Esophagus squamous epithelium (tissue), 5 donors: ENCODE measurements around the gene ADD3. TPM values are rescaled to one million over a fixed set of nuclear protein-coding genes. Genes with fewer than 3 reads are reported as not detected.
A peak's percentile ranks its signal among the peaks of the same experiment; 100 is the strongest.
"Not testable (repeated sequence)": the region's sequence is repeated elsewhere in the genome, so short reads cannot be mapped to it uniquely, and the experiment has no call there.

Source experiments
- DNase-seq: peaks from one replicate; lab custom pipeline; 2025; lab: John Stamatoyannopoulos, UW
- H3K27ac ChIP-seq, 4 donors: fragments of 200-600 bp; sonication (generic); one replicate each; pipeline ENCODE4 v1.5.1; 2016 to 2019; ENCODE audit warnings: mild to moderate bottlenecking in 1 of 4
- H3K27me3 ChIP-seq, 4 donors: fragments of 200-600 bp; sonication (generic); 1 replicate in 3 of 4; 2 replicates in 1 of 4; pipeline versions ENCODE4 v1.5.1 to v1.6.0; 2017 to 2021; ENCODE audit warnings: antibody characterized with exemption in 1 of 4
- H3K36me3 ChIP-seq, 3 donors: fragments of 200-600 bp; sonication (generic); one replicate each; pipeline ENCODE4 v1.5.1; 2016 to 2019
- H3K4me1 ChIP-seq, 3 donors: fragments of 200-600 bp; sonication (generic); one replicate each; pipeline ENCODE4 v1.5.1; 2017 to 2019
- H3K4me3 ChIP-seq, 4 donors: fragments of 200-600 bp; sonication (generic); 1 replicate in 3 of 4; 2 replicates in 1 of 4; pipeline ENCODE4 v1.5.1; 2016 to 2019; ENCODE audit warnings: mild to moderate bottlenecking in 2 of 4, moderate library complexity in 1 of 4
- H3K9me3 ChIP-seq, 3 donors: fragments of 200-600 bp; sonication (generic); one replicate each; pipeline ENCODE4 v1.5.1; 2016 to 2019
- CTCF ChIP-seq, 6 experiments: fragments of 450-650 bp in 4 of 6; fragments of 200-600 bp in 2 of 6; sonication (generic) in 2 of 6; IDR thresholded peaks; one replicate each; pipeline ENCODE4 v1.5.1; 2016 to 2019; ENCODE audit warnings: antibody characterized with exemption in 6 of 6, mild to moderate bottlenecking in 4 of 6, moderate library complexity in 4 of 6
- POLR2A ChIP-seq, 4 donors: fragments of 450-650 bp; IDR thresholded peaks; one replicate each; pipeline ENCODE4 v1.6.1; 2017; ENCODE audit warnings: antibody characterized with exemption in 4 of 4, mild to moderate bottlenecking in 4 of 4, moderate library complexity in 3 of 4
- WGBS, 2 donors: methylation state at CpG; one replicate each; pipeline ENCODE4 v1.1.5; 2018; 5-methylcytosine and 5-hydroxymethylcytosine counted together
- intact Hi-C: fragments of 100-400 bp; cut with DNase I; formaldehyde crosslinking; loops from one replicate; pipeline ENCODE4 v1.15.0; 2022
- total RNA-seq, 4 donors: library from RNA; depleted of rRNA; stranded (reverse); fragments of >200 nt; gene quantifications; one replicate each; pipeline ENCODE4 v1.1.0, GENCODE V29; 2016
- donor health status: DM: yes; HTN: yes; CAD: no.

The ADD3 gene
- total RNA-seq, 4 donors from 2014 or later = 52.5 to 214 (median 145) TPM

- Histone ChIP-seq H3K4me1 (no peaks in the 10 kb centered on the region), H3K36me3 (peaks cover 0 to 92% (median 0%) of the 10 kb centered on the region in 3 donors), H3K4me3 (no peak overlapping the region), H3K27me3 (no peaks in the 10 kb centered on the region), H3K9me3 (no peaks in the 10 kb centered on the region), H3K27ac (no peak overlapping the region)
- TF ChIP-seq CTCF (IDR thresholded peaks at IDR 0.05) (no peak), POLR2A (IDR thresholded peaks at IDR 0.05) (no peak)
- intact Hi-C loops = loop anchor here (10.0 kb wide), 1 partner anchor 149 kb away; no protein-coding TSS in a partner anchor
- no peak for DNase-seq
- WGBS, 2 donors = 90 to 94% methylated on average over 2 of the region's 2 CpGs
Observed at GRCh38 chr10:110123594-110123993, 115.8 kb downstream of the ADD3 start.

GRCh38 chr10:110129490-110129889, 121.7 kb downstream of the ADD3 start:
- intact Hi-C loops = loop anchor here (10.0 kb wide), 1 partner anchor 155 kb away; no protein-coding TSS in a partner anchor
- Histone ChIP-seq H3K27ac (no peak overlapping the region), H3K4me1 (no peaks in the 10 kb centered on the region), H3K9me3 (no peaks in the 10 kb centered on the region), H3K27me3 (no peaks in the 10 kb centered on the region), H3K4me3 (no peak overlapping the region), H3K36me3 (peaks cover 0 to 91% (median 10%) of the 10 kb centered on the region in 3 donors)
- no peak for DNase-seq
- TF ChIP-seq CTCF (IDR thresholded peaks at IDR 0.05) (no peak), POLR2A (IDR thresholded peaks at IDR 0.05) (no peak)

GRCh38 chr10:110134917-110135316, 127.1 kb downstream of the ADD3 start:
- no peak for DNase-seq
- Histone ChIP-seq H3K27ac (no peak overlapping the region), H3K36me3 (peaks cover 0 to 50% (median 10%) of the 10 kb centered on the region in 3 donors), H3K27me3 (no peaks in the 10 kb centered on the region), H3K4me3 (no peak overlapping the region), H3K4me1 (peaks cover 0 to 12% (median 0%) of the 10 kb centered on the region in 3 donors), H3K9me3 (no peaks in the 10 kb centered on the region)
- intact Hi-C loops = loop anchor here (5.0 kb wide), 2 partner anchors 147 to 248 kb away; no protein-coding TSS in a partner anchor
- WGBS, 2 donors = 73 to 76% methylated on average over 3 of the region's 3 CpGs
- TF ChIP-seq CTCF (IDR thresholded peaks at IDR 0.05) (no peak), POLR2A (IDR thresholded peaks at IDR 0.05) (no peak)

- DNase-seq, H3K4me3 ChIP-seq, H3K9me3 ChIP-seq, H3K27me3 ChIP-seq, H3K27ac ChIP-seq: not testable (repeated sequence)
- intact Hi-C loops = loop anchor here (5.0 kb wide), 2 partner anchors 146 to 249 kb away; no protein-coding TSS in a partner anchor
- Histone ChIP-seq H3K36me3 (peaks cover 0 to 40% (median 5%) of the 10 kb centered on the region in 3 donors), H3K4me1 (peaks cover 0 to 12% (median 0%) of the 10 kb centered on the region in 3 donors)
- WGBS, 2 donors = 53 to 60% methylated on average over 6 of the region's 6 CpGs
Observed at GRCh38 chr10:110135836-110136235, 128.1 kb downstream of the ADD3 start.

- DNase-seq = no peak
- WGBS, 2 donors = 0% methylated on average over 2 of the region's 2 CpGs
Observed at GRCh38 chr10:110137142-110137545, 129.4 kb downstream of the ADD3 start.

More at GRCh38 chr10:110137142-110137545, 129.4 kb downstream of the ADD3 start:
- no peaks in the 10 kb centered on the region for H3K9me3 ChIP-seq
- peak overlapping the region in 3 of 4 donors; percentile 47 to 63 (median 59) for H3K27ac ChIP-seq
- H3K36me3 ChIP-seq = peaks cover 0 to 27% (median 0%) of the 10 kb centered on the region in 3 donors
- H3K4me3 ChIP-seq = no peak overlapping the region
- intact Hi-C loops = loop anchor here (5.0 kb wide), 2 partner anchors 145 to 250 kb away; no protein-coding TSS in a partner anchor
- H3K27me3 ChIP-seq = no peaks in the 10 kb centered on the region
- TF ChIP-seq CTCF (IDR thresholded peaks at IDR 0.05) = peak; percentile 63 to 91 (median 82)
- no peak for TF ChIP-seq POLR2A (IDR thresholded peaks at IDR 0.05)
- peaks cover 0 to 12% (median 0%) of the 10 kb centered on the region in 3 donors for H3K4me1 ChIP-seq
